HG03097 (cell line): ENCODE data around the gene GXYLT2.

ENCODE experiments used
- ATAC-seq: cut with Tn5 transposase; IDR thresholded peaks from one replicate; pipeline ENCODE4 v1.9.1; 2021; ENCODE audit not compliant: unreplicated experiment, low FRiP score

Gene GXYLT2

DNA sequence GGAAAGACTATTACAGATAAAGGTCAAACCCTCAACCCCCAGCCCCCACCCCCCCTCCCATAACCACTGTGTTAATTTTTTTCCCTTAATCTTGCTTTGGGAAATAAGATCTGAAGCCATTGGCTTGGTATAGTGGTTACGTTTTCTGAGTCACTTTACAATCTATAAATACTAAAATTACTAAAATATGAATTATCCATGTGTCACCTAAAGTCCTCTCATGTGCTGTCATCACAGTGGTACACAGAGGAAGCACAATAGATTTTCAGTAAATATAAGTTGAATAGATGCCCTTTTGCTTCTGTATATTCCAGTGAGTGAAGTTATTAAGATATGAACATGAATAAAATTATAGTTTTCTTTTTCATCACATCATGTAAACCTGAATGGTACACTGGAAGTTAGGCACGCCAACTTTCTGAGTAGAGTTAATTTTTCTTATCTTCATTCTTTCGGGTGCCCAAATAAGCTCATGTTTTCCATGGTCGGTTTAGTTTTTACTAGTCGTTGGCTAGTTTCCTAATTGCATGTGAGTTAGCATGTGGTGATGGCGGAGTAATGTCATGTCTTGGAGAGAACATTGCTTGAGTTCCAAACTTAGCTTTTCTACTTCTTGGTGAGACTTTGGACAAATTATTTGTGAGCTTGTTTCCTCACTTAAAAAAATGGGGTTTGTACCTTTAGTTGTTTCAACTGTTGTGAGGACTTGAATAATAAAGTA lies 120.3 kb downstream of the GXYLT2 start:
- no peak for ATAC-seq

DNA sequence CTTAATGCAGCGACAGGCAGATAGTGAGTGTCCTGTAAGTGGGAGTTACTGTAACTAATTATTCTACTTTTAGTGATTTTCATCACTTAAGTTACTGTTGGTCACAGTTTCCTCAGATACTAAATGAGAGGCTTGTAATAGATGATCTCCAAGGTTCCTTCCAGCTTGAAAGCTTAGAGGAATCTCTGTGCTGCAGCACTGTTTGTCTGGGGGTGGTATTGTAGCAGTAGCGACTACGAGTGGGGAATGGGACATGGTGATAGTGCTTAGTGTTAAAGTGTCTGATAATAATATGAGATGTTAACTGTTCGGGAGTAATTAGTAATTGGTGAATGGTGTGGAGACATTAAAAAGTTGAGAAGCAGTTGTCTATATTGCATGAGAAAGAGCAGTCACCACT lies 121.2 kb downstream of the GXYLT2 start:
- ATAC-seq, result no peak

DNA sequence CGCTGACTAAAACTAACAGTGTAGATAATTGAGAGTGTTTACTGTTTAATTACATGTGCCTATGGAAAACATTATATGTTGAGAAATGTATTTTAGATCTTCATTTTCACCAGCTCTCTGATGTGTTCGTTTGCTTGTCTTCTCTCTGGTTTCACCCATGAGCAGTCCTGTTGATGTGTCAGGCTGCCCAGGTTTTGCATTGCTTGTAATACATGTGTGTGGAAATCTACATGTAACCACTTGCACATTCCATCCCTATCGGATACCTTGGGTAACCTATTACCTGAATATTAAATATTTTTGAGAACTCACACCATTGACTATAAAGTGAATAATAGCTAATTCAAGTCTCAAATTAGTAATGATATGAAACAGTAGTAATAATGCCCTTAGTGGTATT lies 121.9 kb downstream of the GXYLT2 start:
- ATAC-seq, result no peak

DNA sequence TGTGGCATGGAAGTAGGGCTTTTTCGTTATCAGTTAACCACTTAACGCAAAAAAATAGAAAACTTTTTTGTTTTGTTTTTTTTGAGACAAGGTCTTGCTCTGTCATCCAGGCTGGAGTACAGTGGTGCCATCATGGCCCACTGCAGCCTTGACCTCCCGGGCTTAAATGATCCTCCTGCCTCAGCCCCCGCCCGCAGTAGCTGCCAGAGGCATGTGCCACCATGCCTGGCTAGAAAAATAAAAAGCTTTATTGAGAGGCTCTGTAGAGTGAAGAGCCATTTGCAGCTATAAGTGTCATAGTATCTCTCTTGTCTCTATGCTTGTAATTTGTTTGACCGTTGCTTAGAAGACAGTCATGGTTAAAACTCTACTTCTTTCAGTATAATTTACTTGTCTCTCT lies 122.3 kb downstream of the GXYLT2 start:
- ATAC-seq, result no peak

DNA sequence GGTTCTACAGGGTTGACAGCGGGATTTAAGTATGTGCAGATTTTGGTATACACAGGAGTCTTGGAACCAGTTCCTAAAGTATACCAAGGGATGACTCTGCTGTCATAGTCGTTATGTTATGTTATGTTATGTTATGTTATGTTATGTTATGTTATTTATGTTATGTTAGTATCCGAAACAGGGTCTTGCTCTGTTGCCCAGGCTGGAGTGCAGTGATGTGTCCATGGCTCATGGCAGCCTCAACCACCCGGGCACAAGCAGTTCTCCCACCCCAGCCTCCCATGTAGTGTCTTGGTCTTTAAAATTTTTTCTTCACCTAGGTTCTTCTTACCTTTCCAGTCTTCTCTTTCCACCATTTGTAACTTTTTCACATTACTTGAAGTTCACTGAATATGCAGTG lies 130.5 kb downstream of the GXYLT2 start:
- ATAC-seq, result no peak

DNA sequence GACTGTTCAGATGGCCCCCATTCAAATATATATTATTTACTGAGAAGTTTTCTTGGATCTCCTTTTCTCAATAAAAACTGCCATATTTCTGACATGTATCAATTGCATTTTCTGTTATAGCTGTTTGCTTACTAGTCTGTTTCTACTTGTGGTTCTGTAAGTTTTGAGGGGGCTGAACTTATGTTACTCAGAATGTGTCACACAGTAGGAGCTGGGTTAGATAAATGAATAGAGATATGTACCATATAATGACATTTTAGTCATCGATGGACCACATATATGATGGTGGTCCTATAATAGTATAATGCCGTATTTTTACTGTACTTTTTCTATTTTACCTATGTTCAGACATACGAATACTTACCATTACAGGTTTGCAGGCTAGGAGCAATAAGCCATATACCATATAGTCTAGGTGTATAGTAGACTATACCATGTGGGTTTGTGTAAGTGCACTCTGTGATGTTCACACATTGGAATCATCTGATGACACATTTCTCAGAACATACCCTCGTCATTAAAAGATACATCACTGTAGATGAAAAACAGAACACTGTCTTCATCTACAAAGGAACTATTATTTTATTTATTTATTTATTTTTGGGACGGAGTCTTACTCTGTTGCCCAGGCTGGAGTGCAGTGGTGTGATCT lies 131.1 kb downstream of the GXYLT2 start:
- no peak for ATAC-seq

DNA sequence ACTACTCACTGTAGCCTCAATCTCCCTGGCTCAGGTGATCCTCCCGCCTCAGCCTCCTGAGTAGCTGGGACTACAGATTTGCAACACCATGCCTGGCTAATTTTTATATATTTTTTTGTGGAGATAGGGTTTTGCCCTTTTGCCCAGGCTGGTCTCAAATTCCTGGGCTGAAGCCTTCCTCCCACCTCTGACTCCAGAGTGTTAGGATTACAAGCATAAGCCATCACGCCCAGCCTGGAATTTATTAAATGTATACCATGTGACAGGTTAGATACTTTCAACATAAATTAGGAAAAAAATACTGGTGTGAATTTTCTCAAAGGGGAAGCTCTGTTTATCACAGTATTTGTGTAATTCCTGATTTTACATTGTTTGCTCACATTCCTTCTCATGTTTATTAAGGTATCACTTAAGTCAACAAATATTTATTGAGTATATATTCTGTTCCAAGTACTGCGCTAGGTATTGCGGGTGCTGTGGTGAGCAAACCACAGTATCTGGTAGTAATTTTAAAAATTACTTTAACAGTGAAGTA lies 133.5 kb downstream of the GXYLT2 start:
- no peak for ATAC-seq

DNA sequence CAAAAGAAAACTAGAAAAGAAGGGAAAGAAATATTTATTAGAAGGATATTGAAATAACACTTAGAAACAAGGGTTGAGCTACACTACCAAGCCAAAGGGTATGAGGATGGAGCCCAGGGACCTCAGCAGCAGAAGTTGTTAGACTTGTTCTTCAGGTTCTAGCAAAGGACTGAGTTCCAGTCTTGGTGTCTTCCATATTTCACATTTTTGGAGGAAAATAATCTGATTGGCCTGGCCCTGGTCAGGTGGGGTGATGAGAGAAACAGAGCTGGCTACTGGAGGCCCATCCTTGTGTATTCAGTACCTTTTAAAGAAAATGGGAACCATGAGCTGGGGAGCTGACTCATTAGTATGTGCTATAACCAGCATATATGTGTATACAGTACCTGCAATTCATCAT lies 137.0 kb downstream of the GXYLT2 start:
- ATAC-seq, result no peak

DNA sequence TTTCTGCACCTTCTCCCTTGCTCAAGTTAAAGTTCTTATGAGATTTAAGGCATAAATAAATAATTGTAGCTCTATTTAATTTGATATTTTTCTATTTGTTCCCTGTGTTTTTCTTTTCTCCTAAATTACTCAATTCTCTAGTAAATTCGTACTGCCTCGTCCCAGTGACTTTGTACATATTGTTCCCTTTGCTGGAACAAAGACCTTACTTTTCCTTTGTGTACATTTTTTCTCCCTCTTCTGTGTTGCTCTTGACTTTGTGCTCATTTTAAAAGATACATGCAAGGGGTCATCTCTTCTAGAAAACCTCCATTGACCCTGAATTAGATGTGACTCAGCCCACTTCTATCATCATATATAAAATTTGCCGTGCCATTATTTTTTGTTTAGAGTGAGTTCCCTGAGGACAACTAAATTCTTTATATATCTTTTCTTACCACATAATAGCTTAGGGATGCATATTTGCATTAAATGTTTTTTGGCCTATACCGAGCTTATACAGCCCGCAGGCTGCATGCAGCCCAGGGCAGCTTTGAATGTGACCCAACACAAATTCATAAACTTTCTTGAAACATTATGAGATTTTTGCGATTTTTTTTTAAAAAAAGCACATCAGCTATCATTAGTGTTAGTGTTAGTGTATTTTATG lies 138.4 kb downstream of the GXYLT2 start:
- no peak for ATAC-seq
